Right renal pelvis (tissue), 4 donors: ENCODE measurements around the gene ANO7. TPM values are rescaled to one million over a fixed set of nuclear protein-coding genes. Genes with fewer than 3 reads are reported as not detected.

Source experiments
- DNase-seq, 4 donors: peaks; one replicate each; pipeline ENCODE4 v3.0.0-alpha.2; 2013; ENCODE audit warnings: low read depth in 4 of 4, low spot score in 3 of 4, missing footprints in 1 of 4
- polyA plus RNA-seq, 4 donors: library from polyadenylated mRNA; unstranded; fragments of 120-200 nt; gene quantifications; one replicate each; pipeline ENCODE4 v1.2.1, GENCODE V29; 2013; ENCODE audit not compliant: insufficient read length in 4 of 4

ANO7 gene
- polyA plus RNA-seq = 1 to 10 TPM; 1.1 to 2.6 (median 2.0) TPM

- no peak for DNase-seq
These were observed at the start of gene ANO7 for GRCh38 chr2:241188361-241189092. Gene ANO7 (plus strand): TSS chr2:241188677. CDS start chr2:241190064, 1,387 bp downstream.

- no peak for DNase-seq
These were observed 48.7 kb upstream of the ANO7 start for GRCh38 chr2:241139531-241140444.

GRCh38 chr2:241140445-241140840, 48.0 kb upstream of the ANO7 start:
- no peak for DNase-seq

GRCh38 chr2:241141214-241141770, 47.2 kb upstream of the ANO7 start:
- no peak for DNase-seq

GRCh38 chr2:241142063-241142462, 46.4 kb upstream of the ANO7 start:
- DNase-seq = no peak

- no peak for DNase-seq
These were observed 45.9 kb upstream of the ANO7 start for GRCh38 chr2:241142593-241142992.

- DNase-seq = no peak
These were observed 42.2 kb upstream of the ANO7 start for GRCh38 chr2:241146286-241146685.

- no peak for DNase-seq
These were observed 41.1 kb upstream of the ANO7 start for GRCh38 chr2:241147336-241147735.

- no peak for DNase-seq
These were observed 40.2 kb upstream of the ANO7 start for GRCh38 chr2:241148239-241148638.

GRCh38 chr2:241148891-241149674, 39.4 kb upstream of the ANO7 start, which contains the start of gene PASK:
Gene PASK (minus strand): TSS chr2:241149472. CDS start chr2:241143032, 6,440 bp downstream.
- peak; percentile 78 to 88 (median 84) for DNase-seq

- DNase-seq = no peak
These were observed 38.9 kb upstream of the ANO7 start for GRCh38 chr2:241149675-241149924.

- DNase-seq = peak; percentile 83 to 94 (median 89)
These were observed 38.4 kb upstream of the ANO7 start, which contains the start of gene PPP1R7 for GRCh38 chr2:241149925-241150659. Gene PPP1R7 (plus strand): TSS chr2:241150467. CDS start chr2:241150496, 29 bp downstream.

- DNase-seq = peak in 1 of 4 donors; percentile 8
These were observed 37.6 kb upstream of the ANO7 start for GRCh38 chr2:241150660-241151530.

- no peak for DNase-seq
These were observed 36.4 kb upstream of the ANO7 start for GRCh38 chr2:241151934-241152660.

GRCh38 chr2:241153616-241154015, 34.9 kb upstream of the ANO7 start:
- DNase-seq = no peak

GRCh38 chr2:241154915-241155314, 33.6 kb upstream of the ANO7 start:
- no peak for DNase-seq

- DNase-seq = no peak
These were observed 32.5 kb upstream of the ANO7 start for GRCh38 chr2:241155936-241156335.

- no peak for DNase-seq
These were observed 31.5 kb upstream of the ANO7 start for GRCh38 chr2:241156971-241157441.
